Stomach (tissue), 4 donors: ENCODE measurements around the gene LRRC49.

Experiments used
- CTCF ChIP-seq, 7 experiments: fragments of 450-650 bp in 4 of 7; fragments of 200-600 bp in 3 of 7; sonication (generic) in 3 of 7; IDR thresholded peaks; one replicate each; pipeline ENCODE4 v1.5.1; 2016 to 2019; ENCODE audit warnings: antibody characterized with exemption in 7 of 7, control low read depth in 2 of 7, mild to moderate bottlenecking in 1 of 7
- EP300 ChIP-seq: sonication (generic); formaldehyde crosslinking; IDR thresholded peaks from one replicate; pipeline ENCODE4 v1.6.1; 2017; ENCODE audit warnings: antibody characterized with exemption
- POLR2A ChIP-seq, 4 donors: fragments of 450-650 bp; IDR thresholded peaks; one replicate each; pipeline ENCODE4 v1.6.1; 2016; ENCODE audit warnings: antibody characterized with exemption in 4 of 4, control low read depth in 2 of 4, mild to moderate bottlenecking in 1 of 4, moderate library complexity in 1 of 4
- POLR2AphosphoS5 ChIP-seq, 3 donors: sonication (generic); formaldehyde crosslinking; IDR thresholded peaks; one replicate each; pipeline ENCODE4 v1.6.1; 2016; ENCODE audit warnings: antibody characterized with exemption in 3 of 3

- TF ChIP-seq CTCF (IDR thresholded peaks at IDR 0.05) (no peak), POLR2A (IDR thresholded peaks at IDR 0.05) (no peak), EP300 (no peak), POLR2AphosphoS5 (IDR thresholded peaks at IDR 0.05) (no peak)
Measured at GRCh38 chr15:70922119-70922518, 29.5 kb downstream of the LRRC49 start.
